HepG2 (cell line): ENCODE results near the gene ACSL4. TPM values are rescaled to one million over a fixed set of nuclear protein-coding genes. Genes with fewer than 3 reads are reported as not detected.

Experiments used
- ATAC-seq: fragments of 200-7000 bp; cut with Tn5 transposase; 3 replicates; pipeline ENCODE4 v1.9.1; 2020; ENCODE audit warnings: mild to moderate bottlenecking, moderate library complexity
- BruUV-seq: library from RNA; stranded (reverse); fragments of 400-500 nt; replicated peaks from 2 replicates; lab custom pipeline; 2021; lab: Mats Ljungman, UMichigan
- CTCF ChIA-PET: fragments of 300-600 bp; formaldehyde crosslinking; extraction: SDS; loops from one replicate; lab custom pipeline; 2021; ENCODE audit warnings: low total read pairs, inconsistent platforms, low intra/inter-chr PET ratio; lab: Yijun Ruan, JAX
- POLR2A ChIA-PET: fragments of 350-600 bp; sonication (Branson Sonifier 250); formaldehyde crosslinking; loops from one replicate; lab custom pipeline; 2020; ENCODE audit warnings: antibody characterized with exemption, inconsistent platforms; lab: Yijun Ruan, JAX
- DNase-seq: peaks from one replicate; pipeline ENCODE4 v3.0.0-alpha.2; 2015; ENCODE audit warnings: low spot score
- FAIRE-seq: peaks from 3 replicates; lab custom pipeline; 2011; peaks lifted over from hg19 to GRCh38; lab: Jason Lieb, UNC
- H2AFZ ChIP-seq: one replicate; pipeline ENCODE4 v1.6.1; 2011; ENCODE audit warnings: low read length, inconsistent platforms
- H3K27ac ChIP-seq: fragments of 300-600 bp; 3 replicates; pipeline ENCODE4 v1.8.0; 2011; ENCODE audit warnings: mixed run types, mild to moderate bottlenecking, mixed read lengths, low read length, inconsistent platforms; ENCODE audit not compliant: insufficient read depth; ENCODE audit errors: extremely low read length
- H3K27me3 ChIP-seq, 2 experiments: fragments of 200-600 bp in 1 of 2; 2 replicates in 1 of 2; 3 replicates in 1 of 2; pipeline versions ENCODE4 v1.6.0 to v1.8.0; 2011; ENCODE audit warnings: low read length in 2 of 2, mild to moderate bottlenecking in 2 of 2, moderate library complexity in 2 of 2, inconsistent platforms in 1 of 2; ENCODE audit not compliant: insufficient read depth in 2 of 2, control insufficient read depth in 1 of 2
- H3K36me3 ChIP-seq, 2 experiments: fragments of 200-600 bp in 1 of 2; replicated peaks in 1 of 2; 2 replicates in 1 of 2; 3 replicates in 1 of 2; pipeline versions ENCODE4 v1.5.1 to v1.8.0; 2011; ENCODE audit warnings: low read length in 2 of 2, inconsistent platforms in 1 of 2; ENCODE audit not compliant: insufficient read depth in 2 of 2, control insufficient read depth in 1 of 2
- H3K4me1 ChIP-seq: 2 replicates; pipeline ENCODE4 v1.5.1; 2012; ENCODE audit warnings: low read length, inconsistent platforms; ENCODE audit not compliant: insufficient read depth
- H3K4me2 ChIP-seq: 2 replicates; pipeline ENCODE4 v1.6.0; 2011; ENCODE audit warnings: low read depth, low read length, inconsistent platforms
- H3K4me3 ChIP-seq, 3 experiments: fragments of 200-600 bp in 1 of 3; sonication (generic), shearing (Covaris generic) in 1 of 3; replicated peaks in 1 of 3; 2 replicates each; pipeline ENCODE4 v1.5.1; 2011 to 2016; ENCODE audit warnings: low read length in 3 of 3, inconsistent platforms in 2 of 3, low read depth in 2 of 3, mild to moderate bottlenecking in 2 of 3, control low read depth in 1 of 3, mixed read lengths in 1 of 3; ENCODE audit not compliant: insufficient read depth in 1 of 3
- H3K79me2 ChIP-seq: one replicate; pipeline ENCODE4 v1.6.1; 2011; ENCODE audit warnings: low read length, inconsistent platforms; ENCODE audit not compliant: insufficient read depth
- H3K9ac ChIP-seq: 2 replicates; pipeline ENCODE4 v1.6.0; 2011; ENCODE audit warnings: mild to moderate bottlenecking, low read depth, low read length, inconsistent platforms; ENCODE audit not compliant: insufficient read depth
- H3K9me3 ChIP-seq: 2 replicates; pipeline ENCODE4 v1.5.1; 2012; ENCODE audit warnings: mild to moderate bottlenecking, low read length
- H4K20me1 ChIP-seq: 2 replicates; pipeline ENCODE4 v1.6.0; 2011; ENCODE audit warnings: inconsistent platforms, mild to moderate bottlenecking, low read length, moderate library complexity; ENCODE audit not compliant: insufficient read depth
- HDAC6 ChIP-seq: fragments of 200-600 bp; sonication (generic); IDR thresholded peaks from 2 replicates; pipeline ENCODE4 v1.7.0; 2017; ENCODE audit warnings: mild to moderate bottlenecking, antibody characterized with exemption, low read length, low read depth
- JUND ChIP-seq: sonication (generic); formaldehyde crosslinking; IDR thresholded peaks from 2 replicates; pipeline ENCODE4 v1.8.0; 2022; ENCODE audit warnings: mild to moderate bottlenecking, missing genetic modification reagents
- LBX2 ChIP-seq: sonication (generic); formaldehyde crosslinking; IDR thresholded peaks from 2 replicates; pipeline ENCODE4 v1.5.0; 2020; ENCODE audit warnings: missing genetic modification reagents, mild to moderate bottlenecking, borderline replicate concordance
- MAFF ChIP-seq: IDR thresholded peaks from 2 replicates; pipeline ENCODE4 v1.6.1; 2011; ENCODE audit warnings: low read depth, low read length, improper control_type of control experiment
- MAFK ChIP-seq, 2 experiments: IDR thresholded peaks in 1 of 2; conservative IDR thresholded peaks in 1 of 2; 2 replicates each; pipeline ENCODE4 v1.6.1; 2011; ENCODE audit warnings: improper control_type of control experiment in 2 of 2, low read length in 2 of 2
- MTA3 ChIP-seq: sonication (generic); formaldehyde crosslinking; IDR thresholded peaks from 2 replicates; pipeline ENCODE4 v1.4.0; 2020; ENCODE audit warnings: missing genetic modification reagents
- NCOA1 ChIP-seq: sonication (generic); formaldehyde crosslinking; IDR thresholded peaks from 2 replicates; pipeline ENCODE4 v1.9.0; 2021; ENCODE audit warnings: missing genetic modification reagents
- REL ChIP-seq: sonication (generic); formaldehyde crosslinking; conservative IDR thresholded peaks from 2 replicates; pipeline ENCODE4 v1.8.0; 2022; ENCODE audit warnings: mild to moderate bottlenecking, missing genetic modification reagents, moderate library complexity
- RFXANK ChIP-seq: IDR thresholded peaks from 2 replicates; pipeline ENCODE4 v1.6.1; 2016
- RORA ChIP-seq: sonication (generic); formaldehyde crosslinking; IDR thresholded peaks from 2 replicates; pipeline ENCODE4 v1.5.0; 2020; ENCODE audit warnings: mild to moderate bottlenecking, missing genetic modification reagents, moderate library complexity
- TCF7L2 ChIP-seq: IDR thresholded peaks from 2 replicates; pipeline ENCODE4 v1.6.1; 2011; ENCODE audit warnings: mild to moderate bottlenecking, low read depth, low read length, moderate library complexity
- ZBTB10 ChIP-seq: sonication (generic); formaldehyde crosslinking; IDR thresholded peaks from 2 replicates; pipeline ENCODE4 v1.4.0; 2020; ENCODE audit warnings: missing genetic modification reagents, borderline replicate concordance
- ZFP36L2 ChIP-seq: sonication (generic); formaldehyde crosslinking; IDR thresholded peaks from 2 replicates; pipeline ENCODE4 v1.4.0; 2020; ENCODE audit warnings: missing genetic modification reagents
- ZNF121 ChIP-seq: sonication (generic); formaldehyde crosslinking; IDR thresholded peaks from 2 replicates; pipeline ENCODE4 v1.5.0; 2020; ENCODE audit warnings: mild to moderate bottlenecking, missing genetic modification reagents
- ZNF251 ChIP-seq: sonication (generic); formaldehyde crosslinking; IDR thresholded peaks from 2 replicates; pipeline ENCODE4 v1.9.0; 2021; ENCODE audit warnings: mild to moderate bottlenecking, missing genetic modification reagents
- ZNF354B ChIP-seq: sonication (generic); formaldehyde crosslinking; IDR thresholded peaks from 2 replicates; pipeline ENCODE4 v1.8.0; 2022; ENCODE audit warnings: mild to moderate bottlenecking, missing genetic modification reagents
- ZNF430 ChIP-seq: sonication (generic); formaldehyde crosslinking; IDR thresholded peaks from 2 replicates; pipeline ENCODE4 v1.9.0; 2021; ENCODE audit warnings: mild to moderate bottlenecking, missing genetic modification reagents
- ZNF788 ChIP-seq: sonication (generic); formaldehyde crosslinking; IDR thresholded peaks from 2 replicates; pipeline ENCODE4 v1.5.0; 2020; ENCODE audit warnings: mild to moderate bottlenecking, missing genetic modification reagents, borderline replicate concordance
- ZNF83 ChIP-seq: sonication (generic); formaldehyde crosslinking; IDR thresholded peaks from 2 replicates; pipeline ENCODE4 v1.4.0; 2020; ENCODE audit warnings: missing genetic modification reagents, mild to moderate bottlenecking, borderline replicate concordance
- WGBS: methylation state at CpG from one replicate; pipeline ENCODE4 v1.1.6; 2017; ENCODE audit warnings: low lambda C conversion rate; 5-methylcytosine and 5-hydroxymethylcytosine counted together
- in situ Hi-C: cut with HindIII; loops from 2 replicates; pipeline ENCODE4 v1.10.0; 2017; ENCODE audit warnings: low pct_unique_long_range_greater_than_20kb; ENCODE audit not compliant: extremely low pct_ligation_motif_present
- intact Hi-C: fragments of 100-400 bp; cut with micrococcal nuclease; formaldehyde crosslinking; loops from one replicate; pipeline ENCODE4 v1.10.0; 2022; ENCODE audit not compliant: unreplicated experiment
- polyA plus RNA-seq, 8 experiments: library from polyadenylated mRNA; depleted of rRNA in 3 of 8; stranded (reverse) in 7 of 8; unstranded in 1 of 8; fragments of >200 nt; fragmentation: Illumina TruSeq in 4 of 8; extraction: Trizol in 4 of 8; gene quantifications; 2 replicates each; pipeline versions ENCODE4 v1.2.1 to v1.2.3, GENCODE V29; 2011 to 2016; ENCODE audit warnings: low read depth in 4 of 8, missing spikeins in 1 of 8, mixed read lengths in 1 of 8; ENCODE audit not compliant: insufficient read depth in 1 of 8
- total RNA-seq, 5 experiments: library from RNA; depleted of rRNA; stranded (reverse); fragments of >200 nt; fragmentation: Illumina TruSeq; extraction: Trizol; gene quantifications; 2 replicates each; pipeline ENCODE4 v1.2.3, GENCODE V29; 2016; ENCODE audit warnings: low read depth in 1 of 5

The ACSL4 gene
- total and polyA plus RNA-seq, 2 of the 13 experiments (the other 11 are each of a cell fraction or from before 2014, with no cell fraction given) = 207 to 316 TPM

- Histone ChIP-seq H3K4me3 (no peak overlapping the region), H4K20me1 (peaks cover 34% of the 10 kb centered on the region), H3K79me2 (no peaks in the 10 kb centered on the region), H2AFZ (no peak overlapping the region), H3K36me3 (peaks cover 0 to 2% of the 10 kb centered on the region in 2 experiments; a peak in 1 of 5 replicates), H3K27ac (no peak overlapping the region), H3K27me3 (no peaks in the 10 kb centered on the region), H3K4me2 (no peak overlapping the region), H3K9ac (no peak overlapping the region), H3K9me3 (no peaks in the 10 kb centered on the region), H3K4me1 (no peaks in the 10 kb centered on the region)
- FAIRE-seq (no peak), DNase-seq (no peak), ATAC-seq (no peak)
- in situ Hi-C loops = no loop called here
- no peak for TF ChIP-seq MAFF
- ChIA-PET POLR2A (no interaction called here), CTCF (no interaction called here)
- intact Hi-C loops = no loop called here
- WGBS = 87% methylated on average over 2 of the region's 2 CpGs
- no TSS peak for BruUV-seq
These were observed 89.4 kb downstream of the ACSL4 start for GRCh38 chrX:109643687-109644086.

GRCh38 chrX:109638158-109638557 is 94.9 kb downstream of the ACSL4 start:
- BruUV-seq = no TSS peak
- in situ Hi-C loops = no loop called here
- TF ChIP-seq ZNF788 (CRISPR knock-in tag) (no peak), ZNF83 (CRISPR knock-in tag) (no peak), JUND (CRISPR knock-in tag) (no peak), HDAC6 (no peak), MAFK (conservative IDR thresholded peaks at IDR 0.05 in 1 of 2, IDR thresholded peaks at IDR 0.05 in 1 of 2; ENCODE audit: low read length in 2 of 2) (no peak), LBX2 (CRISPR knock-in tag) (no peak), RFXANK (CRISPR knock-in tag) (no peak), RORA (CRISPR knock-in tag) (no peak), ZNF251 (CRISPR knock-in tag) (no peak), NCOA1 (CRISPR knock-in tag) (no peak), ZNF121 (no peak), REL (CRISPR knock-in tag) (no peak), ZBTB10 (CRISPR knock-in tag) (no peak), TCF7L2 (no peak), ZNF354B (CRISPR knock-in tag) (no peak), ZNF430 (CRISPR knock-in tag) (no peak), MTA3 (CRISPR knock-in tag) (no peak), ZFP36L2 (CRISPR knock-in tag) (no peak)

More at GRCh38 chrX:109638158-109638557, 94.9 kb downstream of the ACSL4 start:
- Histone ChIP-seq H3K9ac (no peak overlapping the region), H3K9me3 (no peaks in the 10 kb centered on the region), H3K4me3 (no peak overlapping the region), H2AFZ (no peak overlapping the region), H3K27ac (no peak overlapping the region), H3K36me3 (no peaks in the 10 kb centered on the region; a peak in 1 of 5 replicates), H4K20me1 (peaks cover 33% of the 10 kb centered on the region), H3K4me1 (no peaks in the 10 kb centered on the region), H3K4me2 (no peak overlapping the region), H3K27me3 (no peaks in the 10 kb centered on the region), H3K79me2 (no peaks in the 10 kb centered on the region)
- CTCF ChIA-PET = no interaction called here
- 100% methylated on average over 1 of the region's 1 CpG for WGBS
- no peak for ATAC-seq
- intact Hi-C loops = no loop called here
- FAIRE-seq = no peak
- DNase-seq = no peak
- POLR2A ChIA-PET = no interaction called here
